ENCODE measurements around the gene RYR1. TPM values are rescaled to one million over a fixed set of nuclear protein-coding genes. Genes with fewer than 3 reads are reported as not detected.

RYR1 gene
- total and polyA plus RNA-seq, 10 of the 15 experiments (the other 5 are each of a cell fraction or from before 2014, with no cell fraction given), result under 0.01 to 0.32 (median 0.07) TPM; not detected in 1

DNA sequence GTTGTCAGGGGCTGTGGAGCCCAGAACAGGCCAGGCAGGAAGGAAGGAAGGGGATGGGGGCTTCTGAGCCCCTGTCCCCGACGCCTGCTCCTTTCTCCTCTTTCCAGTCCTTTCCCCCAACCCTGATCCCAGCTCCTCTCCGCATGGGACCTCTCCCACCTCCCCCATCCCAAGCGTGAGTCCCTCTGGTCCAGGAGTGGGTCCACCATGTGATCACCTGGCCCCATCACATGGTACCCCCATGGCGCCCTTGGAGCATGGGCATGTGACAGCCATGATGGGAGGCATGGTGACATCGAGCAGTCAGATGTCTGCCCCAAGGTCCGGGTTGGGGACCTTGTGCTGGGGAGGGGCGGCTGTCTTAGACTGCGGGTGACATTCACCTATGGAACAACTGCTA, 9.2 kb downstream of the RYR1 start:
- no peak overlapping the region for H3K4me3 ChIP-seq
- SMC1A ChIA-PET (ENCODE audit: uncharacterized antibody, unreplicated experiment), result no interaction called here
- H3K4me1 ChIP-seq (ENCODE audit: control insufficient read depth, insufficient read depth, low read length), result no peaks in the 10 kb centered on the region
- intact Hi-C loops (cut with micrococcal nuclease; ENCODE audit: unreplicated experiment) (no loop called here), in situ Hi-C loops (cut with MboI) (no loop called here)
- no peaks in the 10 kb centered on the region for H3K9me3 ChIP-seq (replicated peaks; ENCODE audit: control insufficient read depth, insufficient read depth, low read length)
- RAD21 ChIA-PET (ENCODE audit: unreplicated experiment), result no interaction called here
- no peak overlapping the region for H3K9ac ChIP-seq (ENCODE audit: control insufficient read depth, insufficient read depth, low read length)
- H3K27ac ChIP-seq (ENCODE audit: control insufficient read depth, insufficient read depth), result no peak overlapping the region
- POLR2A ChIA-PET, result no interaction called here
- CTCF ChIA-PET, result no interaction called here
- H3K36me3 ChIP-seq (ENCODE audit: control insufficient read depth in 2 of 2, insufficient read depth in 2 of 2, low read length in 1 of 2), result no peaks in the 10 kb centered on the region
- no peak overlapping the region for H2AFZ ChIP-seq (ENCODE audit: control insufficient read depth, low read depth, low read length)
- no peaks in the 10 kb centered on the region for H3K79me2 ChIP-seq (ENCODE audit: control insufficient read depth, insufficient read depth, low read length)
- FAIRE-seq (no peak), DNase-seq (ENCODE audit: low read depth, low spot score) (no peak), ATAC-seq (no peak)
- 34% methylated on average over 9 of the region's 9 CpGs for WGBS (ENCODE audit: insufficient coverage, insufficient replicate concordance, low lambda C conversion rate, missing lambda C conversion rate)
- BruUV-seq (replicated peaks), result no TSS peak
- H3K4me2 ChIP-seq (ENCODE audit: control insufficient read depth, insufficient read depth), result no peak overlapping the region
- H3K27me3 ChIP-seq (replicated peaks in 1 of 2; ENCODE audit: control insufficient read depth in 2 of 2, insufficient read depth in 2 of 2, low read length in 1 of 2), result no peaks in the 10 kb centered on the region
- no peaks in the 10 kb centered on the region for H4K20me1 ChIP-seq (ENCODE audit: control insufficient read depth, insufficient read depth)
- no peak for TF ChIP-seq BCL11A (IDR thresholded peaks at IDR 0.05; ENCODE audit: low read depth, low read length)
- TF ChIP-seq, protein P1, sequence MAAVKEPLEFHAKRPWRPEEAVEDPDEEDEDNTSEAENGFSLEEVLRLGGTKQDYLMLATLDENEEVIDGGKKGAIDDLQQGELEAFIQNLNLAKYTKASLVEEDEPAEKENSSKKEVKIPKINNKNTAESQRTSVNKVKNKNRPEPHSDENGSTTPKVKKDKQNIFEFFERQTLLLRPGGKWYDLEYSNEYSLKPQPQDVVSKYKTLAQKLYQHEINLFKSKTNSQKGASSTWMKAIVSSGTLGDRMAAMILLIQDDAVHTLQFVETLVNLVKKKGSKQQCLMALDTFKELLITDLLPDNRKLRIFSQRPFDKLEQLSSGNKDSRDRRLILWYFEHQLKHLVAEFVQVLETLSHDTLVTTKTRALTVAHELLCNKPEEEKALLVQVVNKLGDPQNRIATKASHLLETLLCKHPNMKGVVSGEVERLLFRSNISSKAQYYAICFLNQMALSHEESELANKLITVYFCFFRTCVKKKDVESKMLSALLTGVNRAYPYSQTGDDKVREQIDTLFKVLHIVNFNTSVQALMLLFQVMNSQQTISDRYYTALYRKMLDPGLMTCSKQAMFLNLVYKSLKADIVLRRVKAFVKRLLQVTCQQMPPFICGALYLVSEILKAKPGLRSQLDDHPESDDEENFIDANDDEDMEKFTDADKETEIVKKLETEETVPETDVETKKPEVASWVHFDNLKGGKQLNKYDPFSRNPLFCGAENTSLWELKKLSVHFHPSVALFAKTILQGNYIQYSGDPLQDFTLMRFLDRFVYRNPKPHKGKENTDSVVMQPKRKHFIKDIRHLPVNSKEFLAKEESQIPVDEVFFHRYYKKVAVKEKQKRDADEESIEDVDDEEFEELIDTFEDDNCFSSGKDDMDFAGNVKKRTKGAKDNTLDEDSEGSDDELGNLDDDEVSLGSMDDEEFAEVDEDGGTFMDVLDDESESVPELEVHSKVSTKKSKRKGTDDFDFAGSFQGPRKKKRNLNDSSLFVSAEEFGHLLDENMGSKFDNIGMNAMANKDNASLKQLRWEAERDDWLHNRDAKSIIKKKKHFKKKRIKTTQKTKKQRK (IDR thresholded peaks at IDR 0.05; ENCODE audit: low read depth, low read length), result no peak
- TF ChIP-seq SREBF2 (IDR thresholded peaks at IDR 0.05; ENCODE audit: low read length), result no peak
- no peak for TF ChIP-seq CBFB (IDR thresholded peaks at IDR 0.05; ENCODE audit: low read depth)
- TF ChIP-seq, protein P2, sequence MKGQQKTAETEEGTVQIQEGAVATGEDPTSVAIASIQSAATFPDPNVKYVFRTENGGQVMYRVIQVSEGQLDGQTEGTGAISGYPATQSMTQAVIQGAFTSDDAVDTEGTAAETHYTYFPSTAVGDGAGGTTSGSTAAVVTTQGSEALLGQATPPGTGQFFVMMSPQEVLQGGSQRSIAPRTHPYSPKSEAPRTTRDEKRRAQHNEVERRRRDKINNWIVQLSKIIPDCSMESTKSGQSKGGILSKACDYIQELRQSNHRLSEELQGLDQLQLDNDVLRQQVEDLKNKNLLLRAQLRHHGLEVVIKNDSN (IDR thresholded peaks at IDR 0.05; ENCODE audit: borderline replicate concordance, extremely low read length, insufficient read depth, low read depth, low read length), result no peak
- TF ChIP-seq, protein P3, sequence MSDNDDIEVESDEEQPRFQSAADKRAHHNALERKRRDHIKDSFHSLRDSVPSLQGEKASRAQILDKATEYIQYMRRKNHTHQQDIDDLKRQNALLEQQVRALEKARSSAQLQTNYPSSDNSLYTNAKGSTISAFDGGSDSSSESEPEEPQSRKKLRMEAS (IDR thresholded peaks at IDR 0.05; ENCODE audit: low read depth, low read length), result no peak
- no peak for TF ChIP-seq SMAD1 (IDR thresholded peaks at IDR 0.05; ENCODE audit: low read depth, partially characterized antibody)
- no peak for TF ChIP-seq RELA (IDR thresholded peaks at IDR 0.05; ENCODE audit: borderline replicate concordance, partially characterized antibody)
- no peak for TF ChIP-seq ZSCAN29 (IDR thresholded peaks at IDR 0.05)
- no peak for TF ChIP-seq SUZ12 (IDR thresholded peaks at IDR 0.05; ENCODE audit: unreplicated experiment)
- TF ChIP-seq, protein P4, sequence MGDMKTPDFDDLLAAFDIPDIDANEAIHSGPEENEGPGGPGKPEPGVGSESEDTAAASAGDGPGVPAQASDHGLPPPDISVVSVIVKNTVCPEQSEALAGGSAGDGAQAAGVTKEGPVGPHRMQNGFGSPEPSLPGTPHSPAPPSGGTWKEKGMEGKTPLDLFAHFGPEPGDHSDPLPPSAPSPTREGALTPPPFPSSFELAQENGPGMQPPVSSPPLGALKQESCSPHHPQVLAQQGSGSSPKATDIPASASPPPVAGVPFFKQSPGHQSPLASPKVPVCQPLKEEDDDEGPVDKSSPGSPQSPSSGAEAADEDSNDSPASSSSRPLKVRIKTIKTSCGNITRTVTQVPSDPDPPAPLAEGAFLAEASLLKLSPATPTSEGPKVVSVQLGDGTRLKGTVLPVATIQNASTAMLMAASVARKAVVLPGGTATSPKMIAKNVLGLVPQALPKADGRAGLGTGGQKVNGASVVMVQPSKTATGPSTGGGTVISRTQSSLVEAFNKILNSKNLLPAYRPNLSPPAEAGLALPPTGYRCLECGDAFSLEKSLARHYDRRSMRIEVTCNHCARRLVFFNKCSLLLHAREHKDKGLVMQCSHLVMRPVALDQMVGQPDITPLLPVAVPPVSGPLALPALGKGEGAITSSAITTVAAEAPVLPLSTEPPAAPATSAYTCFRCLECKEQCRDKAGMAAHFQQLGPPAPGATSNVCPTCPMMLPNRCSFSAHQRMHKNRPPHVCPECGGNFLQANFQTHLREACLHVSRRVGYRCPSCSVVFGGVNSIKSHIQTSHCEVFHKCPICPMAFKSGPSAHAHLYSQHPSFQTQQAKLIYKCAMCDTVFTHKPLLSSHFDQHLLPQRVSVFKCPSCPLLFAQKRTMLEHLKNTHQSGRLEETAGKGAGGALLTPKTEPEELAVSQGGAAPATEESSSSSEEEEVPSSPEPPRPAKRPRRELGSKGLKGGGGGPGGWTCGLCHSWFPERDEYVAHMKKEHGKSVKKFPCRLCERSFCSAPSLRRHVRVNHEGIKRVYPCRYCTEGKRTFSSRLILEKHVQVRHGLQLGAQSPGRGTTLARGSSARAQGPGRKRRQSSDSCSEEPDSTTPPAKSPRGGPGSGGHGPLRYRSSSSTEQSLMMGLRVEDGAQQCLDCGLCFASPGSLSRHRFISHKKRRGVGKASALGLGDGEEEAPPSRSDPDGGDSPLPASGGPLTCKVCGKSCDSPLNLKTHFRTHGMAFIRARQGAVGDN (IDR thresholded peaks at IDR 0.05), result no peak
- no peak for TF ChIP-seq IKZF2 (IDR thresholded peaks at IDR 0.05)
- TF ChIP-seq FOXM1 (IDR thresholded peaks at IDR 0.05; ENCODE audit: low read depth, low read length), result no peak
- TF ChIP-seq BHLHE40 (IDR thresholded peaks at IDR 0.05; ENCODE audit: borderline replicate concordance in 1 of 2, low read depth in 2 of 2, low read length in 1 of 2), result no peak
- no peak for TF ChIP-seq CEBPB (IDR thresholded peaks at IDR 0.05; ENCODE audit: borderline replicate concordance in 1 of 2, low read depth in 2 of 2, low read length in 2 of 2)
- no peak for TF ChIP-seq MTA2 (IDR thresholded peaks at IDR 0.05; ENCODE audit: low read depth)
- TF ChIP-seq HDAC6 (IDR thresholded peaks at IDR 0.05; ENCODE audit: unreplicated experiment), result no peak
